Hair follicle dermal papilla cell (primary cell): Measurements from ENCODE around the gene MID1. TPM values are rescaled to one million over a fixed set of nuclear protein-coding genes. Genes with fewer than 3 reads are reported as not detected.

Experiments used
- small RNA-seq: library from RNA; depleted of rRNA; stranded (forward); fragments of <200 nt; gene quantifications from one replicate; pipeline ENCODE3, GENCODE V24; 2012
- total RNA-seq: library from RNA; depleted of rRNA; stranded (reverse); fragments of >200 nt; gene quantifications from 2 replicates; pipeline ENCODE4 v1.2.3, GENCODE V29; 2012

Gene MID1, protein sequence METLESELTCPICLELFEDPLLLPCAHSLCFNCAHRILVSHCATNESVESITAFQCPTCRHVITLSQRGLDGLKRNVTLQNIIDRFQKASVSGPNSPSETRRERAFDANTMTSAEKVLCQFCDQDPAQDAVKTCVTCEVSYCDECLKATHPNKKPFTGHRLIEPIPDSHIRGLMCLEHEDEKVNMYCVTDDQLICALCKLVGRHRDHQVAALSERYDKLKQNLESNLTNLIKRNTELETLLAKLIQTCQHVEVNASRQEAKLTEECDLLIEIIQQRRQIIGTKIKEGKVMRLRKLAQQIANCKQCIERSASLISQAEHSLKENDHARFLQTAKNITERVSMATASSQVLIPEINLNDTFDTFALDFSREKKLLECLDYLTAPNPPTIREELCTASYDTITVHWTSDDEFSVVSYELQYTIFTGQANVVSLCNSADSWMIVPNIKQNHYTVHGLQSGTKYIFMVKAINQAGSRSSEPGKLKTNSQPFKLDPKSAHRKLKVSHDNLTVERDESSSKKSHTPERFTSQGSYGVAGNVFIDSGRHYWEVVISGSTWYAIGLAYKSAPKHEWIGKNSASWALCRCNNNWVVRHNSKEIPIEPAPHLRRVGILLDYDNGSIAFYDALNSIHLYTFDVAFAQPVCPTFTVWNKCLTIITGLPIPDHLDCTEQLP
- total RNA-seq, result 8.5 and 12.8 TPM in 2 replicates

DNA sequence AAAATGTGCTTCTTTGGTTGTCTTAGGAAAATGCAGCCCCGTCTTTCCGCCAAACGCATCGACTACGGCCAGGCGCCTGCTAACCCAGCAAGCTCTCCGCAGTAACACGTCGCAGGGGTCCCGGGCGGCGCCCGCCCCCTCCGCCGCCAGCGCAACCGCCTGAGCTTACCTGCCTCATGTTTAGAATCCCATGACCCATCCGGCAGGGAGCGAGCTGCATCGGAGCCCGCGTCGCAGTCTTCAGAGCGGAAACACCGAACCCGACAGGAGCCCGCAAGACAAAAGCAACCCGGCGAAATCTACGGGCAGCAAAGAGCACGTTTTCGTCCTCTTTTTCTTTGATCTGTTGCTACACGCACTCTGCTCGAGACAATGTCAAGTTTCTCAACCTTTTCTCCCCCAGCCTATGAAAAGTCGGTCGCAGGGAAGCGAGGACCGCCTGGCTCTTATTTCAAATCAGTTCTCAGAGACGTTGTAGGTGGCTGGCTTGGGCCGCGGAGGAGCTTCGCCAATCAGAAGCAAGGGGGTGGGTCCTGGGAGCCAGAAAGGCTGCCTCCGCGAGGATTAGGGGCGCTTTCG lies at the start of gene MID1:
Gene MID1, minus strand, starts transcription at position 465 of the 579 bp plus-strand sequence. CDS start 53,038 bp downstream, outside the sequence.

Small RNA genes within 50 kb of the gene (small RNA-seq; reads per million reads assigned to genes)
- gene RNU6-800P, result not detected
